Naive thymus-derived CD4-positive, alpha-beta T cell (primary cell): ENCODE results near the gene TRMT112. TPM values are rescaled to one million over a fixed set of nuclear protein-coding genes. Genes with fewer than 3 reads are reported as not detected.

Source experiments
- ATAC-seq: fragments of 150-1000 bp; cut with Tn5 transposase; 2 replicates; pipeline ENCODE4 v1.10.0; 2021; ENCODE audit warnings: mild to moderate bottlenecking, moderate library complexity
- CTCF ChIA-PET: fragments of 350-600 bp; sonication (Branson Sonifier 250); formaldehyde crosslinking; loops from one replicate; lab custom pipeline; 2021; ENCODE audit warnings: antibody characterized with exemption; lab: Charles Lee
- POLR2A ChIA-PET: fragments of 350-600 bp; sonication (Branson Sonifier 250); formaldehyde crosslinking; loops from one replicate; lab custom pipeline; 2021; ENCODE audit warnings: antibody characterized with exemption, inconsistent platforms; lab: Charles Lee
- DNase-seq, 9 donors: peaks; one replicate each; pipeline versions ENCODE4 v3.0.0 to v3.0.0-alpha.2; 2020 to 2022; ENCODE audit warnings: mixed read lengths in 1 of 9
- H3K27ac ChIP-seq: one replicate; pipeline ENCODE4 v1.7.0; 2013; ENCODE audit warnings: mild to moderate bottlenecking, low read depth, low read length, moderate library complexity
- H3K27me3 ChIP-seq, 2 donors: one replicate each; pipeline ENCODE4 v1.7.0; 2013; ENCODE audit warnings: low read length in 2 of 2, mild to moderate bottlenecking in 2 of 2, moderate library complexity in 2 of 2; ENCODE audit not compliant: control insufficient read depth in 2 of 2, insufficient read depth in 2 of 2
- H3K36me3 ChIP-seq, 3 experiments: 1 replicate in 2 of 3; 2 replicates in 1 of 3; pipeline ENCODE4 v1.7.0; 2013; ENCODE audit warnings: low read length in 3 of 3, mild to moderate bottlenecking in 3 of 3, moderate library complexity in 1 of 3; ENCODE audit not compliant: insufficient read depth in 3 of 3, control insufficient read depth in 2 of 3
- H3K4me1 ChIP-seq, 2 donors: one replicate each; pipeline ENCODE4 v1.7.0; 2013; ENCODE audit warnings: low read length in 2 of 2, mild to moderate bottlenecking in 2 of 2, moderate library complexity in 1 of 2; ENCODE audit not compliant: control insufficient read depth in 2 of 2, insufficient read depth in 2 of 2
- H3K4me3 ChIP-seq: 2 replicates; pipeline ENCODE4 v1.7.0; 2013; ENCODE audit warnings: mild to moderate bottlenecking, low read length
- H3K9me3 ChIP-seq, 3 experiments: 1 replicate in 2 of 3; 2 replicates in 1 of 3; pipeline ENCODE4 v1.7.0; 2013; ENCODE audit warnings: low read length in 3 of 3; ENCODE audit not compliant: control insufficient read depth in 2 of 3
- H3K27ac Mint-ChIP-seq, 9 donors: one replicate each; pipeline ENCODE4 v1.8.0; 2020 to 2022; ENCODE audit warnings: mixed read lengths in 9 of 9, mild to moderate bottlenecking in 8 of 9, moderate library complexity in 5 of 9, inconsistent platforms in 2 of 9
- H3K27me3 Mint-ChIP-seq, 5 donors: one replicate each; pipeline ENCODE4 v1.8.0; 2021 to 2022; ENCODE audit warnings: mixed read lengths in 5 of 5, mild to moderate bottlenecking in 1 of 5
- H3K36me3 Mint-ChIP-seq, 5 donors: one replicate each; pipeline ENCODE4 v1.8.0; 2020 to 2022; ENCODE audit warnings: mixed read lengths in 5 of 5, mild to moderate bottlenecking in 3 of 5, inconsistent platforms in 1 of 5
- H3K4me1 Mint-ChIP-seq, 7 donors: one replicate each; pipeline ENCODE4 v1.8.0; 2020 to 2022; ENCODE audit warnings: mixed read lengths in 7 of 7, mild to moderate bottlenecking in 3 of 7, inconsistent platforms in 1 of 7
- H3K4me3 Mint-ChIP-seq, 10 donors: one replicate each; pipeline ENCODE4 v1.8.0; 2020 to 2022; ENCODE audit warnings: mild to moderate bottlenecking in 10 of 10, mixed read lengths in 10 of 10, moderate library complexity in 6 of 10, inconsistent platforms in 2 of 10
- H3K9me3 Mint-ChIP-seq, 11 donors: one replicate each; pipeline ENCODE4 v1.8.0; 2020 to 2022; ENCODE audit warnings: mixed read lengths in 11 of 11, mild to moderate bottlenecking in 4 of 11, inconsistent platforms in 1 of 11, moderate library complexity in 1 of 11
- intact Hi-C, 2 donors: fragments of 100-400 bp; cut with micrococcal nuclease; formaldehyde crosslinking; loops; one replicate each; pipeline ENCODE4 v1.15.1; 2023
- polyA plus RNA-seq, 2 donors: library from polyadenylated mRNA; unstranded; fragments of 300-500 nt; fragmentation: Illumina TruSeq; gene quantifications; one replicate each; pipeline ENCODE4 v1.2.3, GENCODE V29; 2021
- total RNA-seq, 6 experiments: library from RNA in 5 of 6; stranded (reverse) in 5 of 6; gene quantifications; 1 replicate in 5 of 6; 2 replicates in 1 of 6; pipeline ENCODE4 v1.2.3 and lab custom pipeline; 2021 to 2026

Gene TRMT112
- total and polyA plus RNA-seq, 7 experiments from 2014 or later: 90.9 to 613 (median 166) TPM

GRCh38 chr11:64357446-64357845, 40.1 kb upstream of the TRMT112 start:
- Mint-ChIP-seq H3K27me3 (no peaks in the 10 kb centered on the region), H3K4me3 (peak overlapping the region in 3 of 10 donors; percentile 20 to 100 (median 79)), H3K27ac (peak overlapping the region in 1 of 9 donors; percentile 77), H3K36me3 (peaks cover 0 to 19% (median 0%) of the 10 kb centered on the region in 5 donors), H3K9me3 (no peaks in the 10 kb centered on the region), H3K4me1 (peaks cover 16 to 40% (median 30%) of the 10 kb centered on the region in 7 donors)
- no peaks in the 10 kb centered on the region for H3K27me3 ChIP-seq
- no peak overlapping the region for H3K27ac ChIP-seq
- ATAC-seq: no peak
- H3K4me1 ChIP-seq: peaks cover 10 to 16% of the 10 kb centered on the region in 2 donors
- no peaks in the 10 kb centered on the region for H3K9me3 ChIP-seq
- H3K36me3 ChIP-seq: peaks cover 0 to 45% (median 3%) of the 10 kb centered on the region in 3 experiments
- no peak for DNase-seq
- ChIA-PET CTCF (interaction anchor here (1.0 kb wide), 1 partner anchor 40 kb away, joined by 4 read pairs; the partner anchor contains the start of gene PRDX5), POLR2A (no interaction called here)
- H3K4me3 ChIP-seq: no peak overlapping the region
- intact Hi-C loops: loop anchor here in 1 of 2 donors (5.0 kb wide), 1 partner anchor 150 kb away; the partner anchor contains the start of gene FERMT3

DNA sequence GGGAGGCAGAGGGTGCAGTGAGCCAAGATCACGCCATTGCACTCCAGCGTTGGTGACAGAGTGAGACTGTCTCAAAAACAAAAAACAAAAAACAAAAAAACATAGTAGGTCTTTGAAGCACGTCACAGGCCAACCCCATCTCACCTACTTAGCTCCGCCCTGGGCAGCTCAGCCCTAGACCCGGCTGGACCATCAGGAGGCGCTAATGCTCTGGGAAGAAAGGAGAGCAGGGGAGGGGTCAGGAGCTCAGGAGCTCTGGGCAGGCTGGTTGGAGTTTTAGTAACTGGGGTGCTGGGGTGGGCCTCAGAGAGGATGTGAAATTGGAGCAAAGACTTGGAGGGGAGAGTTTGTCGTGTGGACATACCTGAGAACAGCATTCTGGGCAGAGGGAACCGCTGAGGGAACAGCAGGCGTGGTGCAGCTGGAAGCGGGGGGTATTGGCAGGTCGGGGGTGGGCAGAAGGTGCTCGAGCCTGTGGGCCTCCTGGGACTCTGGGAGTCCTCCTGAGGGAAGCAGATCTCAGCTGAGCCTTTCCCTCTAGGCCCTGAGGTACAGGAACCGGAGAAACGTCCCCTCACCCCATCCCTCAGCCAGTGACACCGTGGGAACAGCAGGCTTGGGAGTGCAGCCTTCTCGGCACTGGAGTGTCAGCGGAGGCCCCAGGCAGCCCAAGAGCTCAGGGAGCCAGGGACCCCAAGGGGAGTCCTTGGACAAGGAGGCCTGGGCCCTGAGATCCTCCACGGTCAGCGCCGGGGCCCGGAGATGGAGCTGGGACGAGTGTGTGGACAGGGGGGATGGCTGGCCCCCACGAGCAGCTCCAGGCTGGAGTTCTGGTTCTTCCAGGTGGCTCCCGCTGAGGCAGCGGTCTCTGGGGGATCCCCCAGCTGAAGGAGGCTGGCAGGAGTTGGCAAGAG, 39.4 kb upstream of the TRMT112 start:
- H3K4me1 Mint-ChIP-seq: peaks cover 16 to 36% (median 30%) of the 10 kb centered on the region in 7 donors
- intact Hi-C loops: loop anchor here in 1 of 2 donors (5.0 kb wide), 1 partner anchor 149 kb away; the partner anchor contains the start of gene FERMT3
- ChIA-PET CTCF (interaction anchor here (0.5 to 1.0 kb wide), 2 partner anchors 39 to 1537 kb away, joined by 4 to 9 read pairs; partner anchors contain the start of gene PRDX5), POLR2A (no interaction called here)
- H3K27me3 ChIP-seq: no peaks in the 10 kb centered on the region
- peak overlapping the region in 9 of 10 donors; percentile 9 to 76 (median 39) for H3K4me3 Mint-ChIP-seq
- H3K4me1 ChIP-seq: peaks cover 10 to 16% of the 10 kb centered on the region in 2 donors
- H3K4me3 ChIP-seq: no peak overlapping the region
- H3K9me3 Mint-ChIP-seq: no peaks in the 10 kb centered on the region
- H3K9me3 ChIP-seq: no peaks in the 10 kb centered on the region
- peaks cover 0 to 16% (median 0%) of the 10 kb centered on the region in 5 donors for H3K36me3 Mint-ChIP-seq
- no peak overlapping the region for H3K27ac ChIP-seq
- peaks cover 0 to 45% (median 3%) of the 10 kb centered on the region in 3 experiments for H3K36me3 ChIP-seq
- peak in 1 of 9 donors; percentile 48 for DNase-seq
- ATAC-seq: no peak
- peak overlapping the region in 5 of 9 donors; percentile 31 to 86 (median 56) for H3K27ac Mint-ChIP-seq
- no peaks in the 10 kb centered on the region for H3K27me3 Mint-ChIP-seq

DNA sequence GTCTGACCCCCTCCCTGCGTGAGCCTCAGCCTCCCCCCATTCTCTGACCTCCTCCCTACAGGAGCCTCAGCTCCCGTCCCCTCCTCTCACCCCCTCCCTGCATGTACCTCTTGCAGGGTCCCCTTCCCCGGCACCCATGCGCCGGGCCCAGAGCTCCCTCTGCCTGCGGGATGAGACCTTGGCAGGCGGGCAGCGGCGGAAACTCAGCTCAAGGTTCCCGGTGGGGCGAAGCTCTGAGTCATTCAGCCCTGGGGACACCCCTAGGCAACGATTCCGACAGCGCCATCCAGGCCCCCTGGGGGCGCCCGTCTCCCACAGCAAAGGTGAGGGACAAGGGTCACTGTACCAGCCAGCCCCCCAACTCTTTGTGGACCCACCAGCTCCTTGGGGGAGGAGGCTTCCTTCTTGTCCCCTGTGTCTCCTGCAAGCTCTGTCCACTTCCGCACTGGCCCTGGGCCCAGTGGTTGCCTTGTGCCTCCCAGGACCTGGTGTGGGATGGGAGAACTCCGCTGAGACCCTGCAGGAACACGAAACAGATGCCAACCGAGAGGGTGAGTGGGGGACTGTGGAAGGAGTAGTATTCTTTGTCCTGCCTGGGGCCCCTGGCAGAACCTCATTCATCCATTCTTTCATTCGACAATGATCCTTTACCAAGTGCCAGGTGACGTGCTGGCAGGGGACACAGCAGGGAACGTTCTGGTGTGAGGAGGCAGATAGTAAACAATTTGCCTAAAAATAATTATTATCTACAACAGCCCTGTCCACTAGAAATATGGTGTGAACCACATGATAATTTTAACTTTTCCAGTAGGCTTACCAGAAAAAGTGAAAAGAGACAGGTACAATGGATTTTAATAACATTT, 38.0 kb upstream of the TRMT112 start:
- Mint-ChIP-seq H3K9me3 (no peaks in the 10 kb centered on the region), H3K4me3 (no peak overlapping the region), H3K27ac (no peak overlapping the region), H3K4me1 (peaks cover 15 to 30% (median 24%) of the 10 kb centered on the region in 7 donors), H3K36me3 (peaks cover 0 to 10% (median 0%) of the 10 kb centered on the region in 5 donors), H3K27me3 (no peaks in the 10 kb centered on the region)
- DNase-seq (peak in 6 of 9 donors; percentile 27 to 52 (median 40)), ATAC-seq (peak; percentile 60)
- CTCF ChIA-PET: interaction anchor here (0.6 to 3.5 kb wide), 6 partner anchors 21 to 1293 kb away, joined by 3 to 18 read pairs (median 4); partner anchors contain the start of genes FERMT3, PRDX5 and TRMT112
- Histone ChIP-seq H3K27me3 (no peaks in the 10 kb centered on the region), H3K4me1 (peaks cover 10 to 16% of the 10 kb centered on the region in 2 donors), H3K4me3 (no peak overlapping the region), H3K36me3 (peaks cover 0 to 35% (median 3%) of the 10 kb centered on the region in 3 experiments), H3K27ac (no peak overlapping the region), H3K9me3 (no peaks in the 10 kb centered on the region)
- intact Hi-C loops: loop anchor here in 1 of 2 donors (1.0 to 5.0 kb wide), 4 partner anchors 13 to 148 kb away; partner anchors contain the start of genes ESRRA, FERMT3 and PRDX5
- POLR2A ChIA-PET: interaction anchor here (0.6 to 1.1 kb wide), 3 partner anchors 38 to 803 kb away, joined by 3 to 4 read pairs (median 4); partner anchors contain the start of genes PRDX5 and TRMT112

DNA sequence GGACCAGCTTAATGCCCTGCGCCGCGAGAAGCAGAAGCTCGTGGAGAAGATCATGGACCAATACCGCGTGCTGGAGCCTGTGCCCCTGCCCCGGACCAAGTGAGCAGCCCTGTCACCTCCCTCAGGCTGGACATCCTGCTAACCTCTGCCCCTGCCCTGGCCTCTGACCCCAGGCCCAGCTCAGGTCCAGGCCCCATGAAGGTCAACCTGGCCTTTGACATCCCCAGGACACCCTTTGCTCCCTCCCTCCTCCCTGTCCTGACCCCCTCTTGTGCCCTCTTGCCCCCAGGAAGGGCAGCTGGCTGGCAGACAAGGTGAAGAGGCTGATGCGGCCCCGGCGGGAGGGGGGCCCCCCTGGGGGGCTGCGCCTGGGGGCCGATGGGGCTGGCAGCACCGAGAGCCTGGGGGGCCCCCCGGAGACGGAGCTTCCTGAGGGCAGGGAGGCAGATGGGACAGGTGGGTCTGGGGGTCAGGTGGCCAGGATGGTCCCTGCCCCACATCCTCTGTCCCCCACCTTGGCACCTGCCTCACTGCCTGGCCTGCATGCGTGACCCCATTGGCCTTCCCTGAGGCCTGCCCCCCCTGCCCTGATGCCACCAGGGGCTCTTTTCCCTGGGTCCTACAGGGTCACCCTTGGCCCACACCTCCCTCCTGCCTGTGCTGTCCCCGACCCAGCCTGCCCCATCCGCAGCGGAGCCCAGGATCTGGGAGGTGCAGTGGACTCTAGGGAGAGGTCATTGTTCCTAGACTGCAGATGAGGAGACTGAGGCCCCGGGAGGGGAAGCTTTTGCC, 36.6 kb upstream of the TRMT112 start:
- DNase-seq: no peak
- Histone ChIP-seq H3K36me3 (peaks cover 0 to 43% (median 3%) of the 10 kb centered on the region in 3 experiments), H3K4me3 (no peak overlapping the region), H3K27me3 (no peaks in the 10 kb centered on the region), H3K9me3 (no peaks in the 10 kb centered on the region), H3K27ac (no peak overlapping the region), H3K4me1 (peaks cover 5 to 16% of the 10 kb centered on the region in 2 donors)
- no peak for ATAC-seq
- Mint-ChIP-seq H3K4me3 (no peak overlapping the region), H3K36me3 (peaks cover 0 to 3% (median 0%) of the 10 kb centered on the region in 5 donors), H3K9me3 (no peaks in the 10 kb centered on the region), H3K27ac (no peak overlapping the region), H3K27me3 (no peaks in the 10 kb centered on the region), H3K4me1 (peaks cover 5 to 21% (median 15%) of the 10 kb centered on the region in 7 donors)
- CTCF ChIA-PET: interaction anchor here (0.6 to 3.5 kb wide), 2 partner anchors 25 to 37 kb away, joined by 3 to 18 read pairs; partner anchors contain the start of genes PRDX5 and TRMT112
- intact Hi-C loops: no loop called here
- POLR2A ChIA-PET: interaction anchor here (0.7 kb wide), 1 partner anchor 36 kb away, joined by 3 read pairs; the partner anchor contains the start of genes PRDX5 and TRMT112

- CTCF ChIA-PET: interaction anchor here (0.5 to 3.5 kb wide), 5 partner anchors 36 to 1712 kb away, joined by 3 to 18 read pairs (median 3); partner anchors contain the start of genes PRDX5 and TRMT112
- no peaks in the 10 kb centered on the region for H3K9me3 ChIP-seq
- peaks cover 0 to 9% of the 10 kb centered on the region in 2 donors for H3K4me1 ChIP-seq
- Mint-ChIP-seq H3K4me3 (no peak overlapping the region), H3K27me3 (no peaks in the 10 kb centered on the region), H3K9me3 (no peaks in the 10 kb centered on the region), H3K27ac (no peak overlapping the region), H3K36me3 (peaks cover 0 to 3% (median 0%) of the 10 kb centered on the region in 5 donors), H3K4me1 (peaks cover 5 to 20% (median 13%) of the 10 kb centered on the region in 7 donors)
- H3K4me3 ChIP-seq: no peak overlapping the region
- no peaks in the 10 kb centered on the region for H3K27me3 ChIP-seq
- H3K36me3 ChIP-seq: peaks cover 0 to 51% (median 3%) of the 10 kb centered on the region in 3 experiments
- POLR2A ChIA-PET: interaction anchor here (0.7 kb wide), 1 partner anchor 36 kb away, joined by 3 read pairs; the partner anchor contains the start of genes PRDX5 and TRMT112
- ATAC-seq (no peak), DNase-seq (no peak)
- H3K27ac ChIP-seq: no peak overlapping the region
- intact Hi-C loops: no loop called here
Measured at GRCh38 chr11:64352995-64353714, 35.8 kb upstream of the TRMT112 start.
